Measurements from ENCODE around the gene GNA12. TPM values are rescaled to one million over a fixed set of nuclear protein-coding genes. Genes with fewer than 3 reads are reported as not detected.

GNA12 gene
- total and polyA plus RNA-seq, 2 experiments from 2014 or later = 11.2 to 13.8 TPM

- no peak overlapping the region for H3K27ac ChIP-seq
- WGBS, 2 experiments (ENCODE audit: low coverage in 1 of 2, low lambda C conversion rate in 2 of 2, missing lambda C conversion rate in 2 of 2) = 92 to 94% methylated on average over 9 of the region's 9 CpGs
These were observed 111.7 kb downstream of the GNA12 start for GRCh38 chr7:2732388-2732787.

GRCh38 chr7:2730846-2731770 lies 113.0 kb downstream of the GNA12 start:
- DNase-seq = no peak
- Histone ChIP-seq H3K4me2 (ENCODE audit: unreplicated experiment) (no peak overlapping the region), H3K9me3 (ENCODE audit: low read depth) (no peaks in the 10 kb centered on the region), H3K4me3 (no peak overlapping the region), H3K9ac (no peak overlapping the region), H3F3A (ENCODE audit: insufficient read depth) (0 out of 2 replicates have a peak, but pooled peaks cover 6% of the 10 kb centered on the region), H3K79me2 (ENCODE audit: insufficient read depth) (peaks cover 52% of the 10 kb centered on the region), H4K20me1 (ENCODE audit: insufficient read depth) (no peaks in the 10 kb centered on the region), H3K27ac (no peak overlapping the region), H3K4me1 (ENCODE audit: insufficient read depth) (no peaks in the 10 kb centered on the region), H2AFZ (no peak overlapping the region), H3K36me3 (ENCODE audit: low read depth) (no peaks in the 10 kb centered on the region; the same call in 1 of the 2 replicates), H3K9me2 (ENCODE audit: insufficient read depth) (no peaks in the 10 kb centered on the region), H3K27me3 (replicated peaks; ENCODE audit: insufficient read depth) (no peaks in the 10 kb centered on the region)
- WGBS, 2 experiments (ENCODE audit: low coverage in 1 of 2, low lambda C conversion rate in 2 of 2, missing lambda C conversion rate in 2 of 2) = 91 to 92% methylated on average over 44 to 45 of the region's 45 CpGs
- in situ Hi-C loops (cut with MboI) = no loop called here
- TF ChIP-seq EZH2 (IDR thresholded peaks at IDR 0.05; ENCODE audit: insufficient read depth, poor library complexity, severe bottlenecking) (no peak), EZH2phosphoT487 (IDR thresholded peaks at IDR 0.05; ENCODE audit: insufficient read depth, low read depth) (no peak)

More at GRCh38 chr7:2732388-2732787, 111.7 kb downstream of the GNA12 start:
- Histone ChIP-seq H4K20me1 (ENCODE audit: insufficient read depth) (no peaks in the 10 kb centered on the region), H3K9me3 (ENCODE audit: low read depth) (no peaks in the 10 kb centered on the region), H3K4me3 (no peak overlapping the region), H3K36me3 (ENCODE audit: low read depth) (no peaks in the 10 kb centered on the region; the same call in 1 of the 2 replicates), H3K9me2 (ENCODE audit: insufficient read depth) (no peaks in the 10 kb centered on the region), H3K4me2 (ENCODE audit: unreplicated experiment) (no peak overlapping the region), H3K79me2 (ENCODE audit: insufficient read depth) (peaks cover 64% of the 10 kb centered on the region), H2AFZ (no peak overlapping the region), H3K27me3 (replicated peaks; ENCODE audit: insufficient read depth) (no peaks in the 10 kb centered on the region), H3K9ac (no peak overlapping the region), H3K4me1 (ENCODE audit: insufficient read depth) (no peaks in the 10 kb centered on the region), H3F3A (ENCODE audit: insufficient read depth) (0 out of 2 replicates have a peak, but pooled peaks cover 6% of the 10 kb centered on the region)
- no peak for TF ChIP-seq EZH2 (IDR thresholded peaks at IDR 0.05; ENCODE audit: insufficient read depth, poor library complexity, severe bottlenecking)
- no peak for DNase-seq
- in situ Hi-C loops (cut with MboI) = no loop called here

- in situ Hi-C loops (cut with MboI) = no loop called here
- no peak for DNase-seq
- Histone ChIP-seq H3K36me3 (ENCODE audit: low read depth) (no peaks in the 10 kb centered on the region; the same call in 1 of the 2 replicates), H3K4me2 (ENCODE audit: unreplicated experiment) (no peak overlapping the region), H3K4me1 (ENCODE audit: insufficient read depth) (no peaks in the 10 kb centered on the region), H3K4me3 (no peak overlapping the region), H4K20me1 (ENCODE audit: insufficient read depth) (no peaks in the 10 kb centered on the region), H2AFZ (no peak overlapping the region), H3K9ac (no peak overlapping the region), H3K79me2 (ENCODE audit: insufficient read depth) (peaks cover 42% of the 10 kb centered on the region), H3K27me3 (replicated peaks; ENCODE audit: insufficient read depth) (no peaks in the 10 kb centered on the region), H3F3A (ENCODE audit: insufficient read depth) (0 out of 2 replicates have a peak, but pooled peaks cover 6% of the 10 kb centered on the region), H3K9me2 (ENCODE audit: insufficient read depth) (no peaks in the 10 kb centered on the region), H3K27ac (no peak overlapping the region), H3K9me3 (ENCODE audit: low read depth) (no peaks in the 10 kb centered on the region)
- WGBS, 2 experiments (ENCODE audit: low coverage in 1 of 2, low lambda C conversion rate in 2 of 2, missing lambda C conversion rate in 2 of 2) = 93 to 95% methylated on average over 33 of the region's 33 CpGs
- no peak for TF ChIP-seq EZH2 (IDR thresholded peaks at IDR 0.05; ENCODE audit: insufficient read depth, poor library complexity, severe bottlenecking)
These were observed 114.0 kb downstream of the GNA12 start for GRCh38 chr7:2729893-2730716.

All from GM23248 (cell line).